ENCODE data around the gene TNFRSF6B.
"Not testable (repeated sequence)": the region's sequence is repeated elsewhere in the genome, so short reads cannot be mapped to it uniquely, and the experiment has no call there.

TNFRSF6B gene

DNA sequence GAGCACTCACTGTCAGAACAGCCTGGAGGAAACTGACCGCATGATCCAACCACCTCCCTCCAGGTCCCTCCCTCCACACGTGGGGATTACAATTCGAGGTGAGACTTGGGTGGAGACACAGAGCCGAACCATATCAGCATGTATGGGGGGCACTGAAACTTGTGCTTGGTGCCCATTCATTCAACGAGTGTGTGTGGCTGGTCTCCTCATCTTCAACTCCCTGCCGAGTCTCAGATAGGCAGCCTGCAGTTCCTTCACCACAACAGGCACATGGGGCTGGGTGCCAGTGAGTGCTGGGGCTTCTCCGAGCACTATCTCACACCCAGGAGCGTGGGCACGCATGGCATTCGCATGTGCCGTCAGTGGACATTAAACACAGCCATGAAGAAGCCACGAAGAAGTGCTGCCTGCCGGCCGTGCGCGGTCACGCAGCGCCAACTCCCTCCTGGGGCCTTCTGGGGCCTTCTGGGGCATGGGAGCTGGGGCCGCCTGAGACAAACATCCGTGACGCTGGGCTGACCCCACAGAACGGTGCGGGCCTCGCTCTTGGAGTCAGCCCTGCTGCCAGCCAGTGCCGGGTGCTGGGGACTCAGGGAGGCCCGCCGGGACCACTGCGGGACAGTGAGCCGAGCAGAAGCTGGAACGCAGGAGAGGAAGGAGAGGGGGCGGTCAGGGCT, 39.1 kb upstream of the TNFRSF6B start:
- Histone ChIP-seq H3K36me3 (ENCODE audit: control insufficient read depth in 1 of 2, insufficient read depth in 2 of 2, low read length in 2 of 2) (peaks cover 7 to 15% of the 10 kb centered on the region in 2 donors), H3K4me1 (ENCODE audit: control insufficient read depth in 1 of 2, insufficient read depth in 2 of 2, low read length in 2 of 2) (peaks cover 0 to 35% of the 10 kb centered on the region in 2 donors), H3K27ac (ENCODE audit: low read length) (peak overlapping the region; percentile 84), H3K27me3 (ENCODE audit: low read depth, low read length) (no peaks in the 10 kb centered on the region), H3K9me3 (ENCODE audit: control insufficient read depth in 1 of 2, low read length in 2 of 2) (no peaks in the 10 kb centered on the region), H3K4me3 (ENCODE audit: low read depth in 1 of 2, low read length in 2 of 2) (peak overlapping the region; percentile 86 to 90)

DNA sequence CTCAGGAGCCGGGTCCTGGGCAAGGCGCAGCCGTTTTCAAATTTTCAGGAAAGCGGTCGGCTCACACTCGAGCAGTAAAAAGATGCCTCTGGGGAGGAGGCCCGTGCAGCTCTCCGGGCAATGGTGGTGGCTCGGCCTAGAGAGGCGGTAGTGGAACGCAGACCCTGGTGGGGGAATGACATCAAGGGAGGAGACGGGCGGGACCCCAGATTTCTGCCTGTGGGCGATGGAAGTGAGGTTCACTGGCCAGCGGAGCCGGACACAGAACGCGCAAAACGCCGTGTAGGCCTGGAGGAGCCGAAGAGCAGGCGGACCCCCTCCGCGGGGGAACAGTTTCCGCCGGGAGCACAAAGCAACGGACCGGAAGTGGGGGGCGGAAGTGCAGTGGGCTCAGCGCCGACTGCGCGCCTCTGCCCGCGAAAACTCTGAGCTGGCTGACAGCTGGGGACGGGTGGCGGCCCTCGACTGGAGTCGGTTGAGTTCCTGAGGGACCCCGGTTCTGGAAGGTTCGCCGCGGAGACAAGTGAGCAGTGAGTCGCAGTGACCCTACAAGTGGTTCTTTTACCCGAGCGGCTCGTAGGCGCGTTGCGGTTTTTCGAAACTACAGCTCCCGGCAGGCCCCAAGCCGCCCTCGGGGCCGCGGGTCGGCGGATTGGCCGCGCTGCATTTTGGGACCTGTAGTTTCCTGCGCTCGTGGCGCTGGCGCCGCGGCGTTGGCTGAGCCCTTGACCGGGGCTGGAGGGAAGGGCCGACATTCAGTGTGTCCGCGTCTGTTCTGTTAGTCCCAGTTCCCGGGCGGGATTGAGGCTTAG, 38.3 kb upstream of the TNFRSF6B start, which contains the start of gene RTEL1:
Gene RTEL1, plus strand, starts transcription at position 376 of the 812 bp plus-strand sequence. CDS start 1,091 bp downstream, outside the sequence.
- Histone ChIP-seq H3K4me3 (ENCODE audit: low read depth in 1 of 2, low read length in 2 of 2) (peak within 1 kb of the TSS; percentile 86 to 90), H3K36me3 (ENCODE audit: control insufficient read depth in 1 of 2, insufficient read depth in 2 of 2, low read length in 2 of 2) (peaks cover 10 to 22% of the 10 kb centered on the region in 2 donors), H3K27me3 (ENCODE audit: low read depth, low read length) (no peaks in the 10 kb centered on the region), H3K9me3 (ENCODE audit: control insufficient read depth in 1 of 2, low read length in 2 of 2) (no peaks in the 10 kb centered on the region), H3K4me1 (ENCODE audit: control insufficient read depth in 1 of 2, insufficient read depth in 2 of 2, low read length in 2 of 2) (peaks cover 0 to 30% of the 10 kb centered on the region in 2 donors), H3K27ac (ENCODE audit: low read length) (peak within 1 kb of the TSS; percentile 84)

DNA sequence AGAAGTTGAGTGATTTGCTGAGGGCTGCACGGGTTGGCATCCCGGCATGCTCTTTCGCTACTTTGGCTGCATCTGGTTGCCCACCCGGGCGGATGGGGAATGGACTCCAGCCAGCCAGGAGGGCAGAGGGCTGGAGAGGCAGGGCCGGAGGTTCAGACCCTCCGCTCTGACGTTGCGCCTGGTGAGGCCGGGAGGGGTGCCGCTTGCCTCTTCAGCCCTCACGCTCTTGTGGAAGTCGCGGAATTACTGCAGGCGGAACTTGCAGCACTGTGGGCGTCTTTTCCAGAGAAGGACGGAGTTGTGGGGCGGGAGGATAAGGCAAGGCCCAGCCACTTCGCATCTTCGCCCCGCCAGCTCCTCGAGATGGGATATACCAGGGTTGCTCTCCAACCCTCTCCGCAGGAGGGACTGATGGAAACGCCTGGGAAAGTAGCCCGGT, 37.7 kb upstream of the TNFRSF6B start:
- peak overlapping the region; percentile 84 for H3K27ac ChIP-seq (ENCODE audit: low read length)
- H3K9me3 ChIP-seq (ENCODE audit: control insufficient read depth in 1 of 2, low read length in 2 of 2), result no peaks in the 10 kb centered on the region
- H3K4me3 ChIP-seq (ENCODE audit: low read depth in 1 of 2, low read length in 2 of 2), result peak overlapping the region; percentile 86 to 90
- H3K36me3 ChIP-seq (ENCODE audit: control insufficient read depth in 1 of 2, insufficient read depth in 2 of 2, low read length in 2 of 2), result peaks cover 10 to 22% of the 10 kb centered on the region in 2 donors
- peaks cover 0 to 26% of the 10 kb centered on the region in 2 donors for H3K4me1 ChIP-seq (ENCODE audit: control insufficient read depth in 1 of 2, insufficient read depth in 2 of 2, low read length in 2 of 2)
- no peaks in the 10 kb centered on the region for H3K27me3 ChIP-seq (ENCODE audit: low read depth, low read length)

DNA sequence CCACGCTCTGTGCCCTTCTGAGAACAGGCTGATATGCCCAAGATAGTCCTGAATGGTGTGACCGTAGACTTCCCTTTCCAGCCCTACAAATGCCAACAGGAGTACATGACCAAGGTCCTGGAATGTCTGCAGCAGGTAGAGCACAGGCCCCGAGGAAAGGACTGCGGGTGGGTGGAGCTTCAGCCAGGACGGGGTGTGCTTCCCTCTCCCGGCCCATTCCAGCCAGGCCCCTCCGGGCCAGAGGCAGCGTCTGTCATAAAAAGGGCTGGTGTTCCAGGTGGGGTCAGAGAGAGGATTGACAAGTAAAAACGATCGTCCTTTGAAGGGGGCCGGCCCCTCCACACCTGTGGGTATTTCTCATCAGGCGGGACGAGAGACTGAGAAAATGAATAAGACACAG, 37.1 kb upstream of the TNFRSF6B start:
- Histone ChIP-seq H3K36me3 (ENCODE audit: control insufficient read depth in 1 of 2, insufficient read depth in 2 of 2, low read length in 2 of 2) (peaks cover 10 to 22% of the 10 kb centered on the region in 2 donors), H3K27ac (ENCODE audit: low read length) (peak overlapping the region; percentile 84), H3K4me3 (ENCODE audit: low read depth in 1 of 2, low read length in 2 of 2) (peak overlapping the region; percentile 86 to 90), H3K27me3 (ENCODE audit: low read depth, low read length) (no peaks in the 10 kb centered on the region), H3K9me3 (ENCODE audit: control insufficient read depth in 1 of 2, low read length in 2 of 2) (no peaks in the 10 kb centered on the region), H3K4me1 (ENCODE audit: control insufficient read depth in 1 of 2, insufficient read depth in 2 of 2, low read length in 2 of 2) (peaks cover 0 to 22% of the 10 kb centered on the region in 2 donors)

DNA sequence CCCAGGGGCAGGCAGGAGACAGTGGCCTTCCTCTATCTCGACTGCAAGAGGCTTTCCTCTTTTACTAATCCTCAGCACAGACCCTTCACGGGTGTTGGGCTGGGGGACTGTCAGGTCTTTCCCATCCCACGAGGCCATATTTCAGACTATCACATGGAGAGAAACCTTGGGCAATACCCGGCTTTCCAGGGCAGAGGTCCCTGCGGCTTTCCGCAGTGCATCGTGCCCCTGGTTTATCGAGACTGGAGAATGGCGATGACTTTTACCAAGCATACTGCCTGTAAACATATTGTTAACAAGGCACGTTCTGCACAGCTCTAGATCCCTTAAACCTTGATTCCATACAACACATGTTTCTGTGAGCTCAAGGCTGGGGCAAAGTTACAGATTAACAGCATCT, 36.3 kb upstream of the TNFRSF6B start:
- Histone ChIP-seq H3K4me1 (ENCODE audit: control insufficient read depth in 1 of 2, insufficient read depth in 2 of 2, low read length in 2 of 2) (peaks cover 0 to 22% of the 10 kb centered on the region in 2 donors), H3K36me3 (ENCODE audit: control insufficient read depth in 1 of 2, insufficient read depth in 2 of 2, low read length in 2 of 2) (peaks cover 10 to 28% of the 10 kb centered on the region in 2 donors)
- not testable (repeated sequence) for H3K9me3 ChIP-seq (ENCODE audit: control insufficient read depth in 1 of 2, low read length in 2 of 2); H3K4me3 ChIP-seq (ENCODE audit: low read depth in 1 of 2, low read length in 2 of 2); H3K27me3 ChIP-seq (ENCODE audit: low read depth, low read length); H3K27ac ChIP-seq (ENCODE audit: low read length)

DNA sequence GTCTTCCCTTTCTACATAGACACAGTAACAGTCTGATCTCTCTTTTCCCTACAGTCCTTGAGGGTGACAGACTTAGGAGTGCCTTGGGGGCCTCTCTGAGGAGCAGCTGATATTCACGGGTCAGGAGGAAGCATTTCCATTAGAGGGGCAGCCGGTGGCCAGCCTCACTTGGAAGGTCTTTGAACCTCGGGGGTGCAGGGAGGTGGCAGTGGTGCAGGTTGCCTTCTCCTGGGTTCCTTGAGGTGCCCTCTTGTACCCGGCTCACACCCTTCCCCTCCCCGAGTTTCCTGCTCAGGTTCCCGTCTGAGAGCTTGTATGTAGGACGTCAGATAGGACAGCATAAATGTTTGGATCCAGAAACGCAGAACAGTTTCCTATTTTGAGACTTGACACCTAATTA, 35.8 kb upstream of the TNFRSF6B start:
- Histone ChIP-seq H3K4me3 (ENCODE audit: low read depth in 1 of 2, low read length in 2 of 2) (no peak overlapping the region), H3K27me3 (ENCODE audit: low read depth, low read length) (no peaks in the 10 kb centered on the region), H3K27ac (ENCODE audit: low read length) (no peak overlapping the region), H3K9me3 (ENCODE audit: control insufficient read depth in 1 of 2, low read length in 2 of 2) (no peaks in the 10 kb centered on the region), H3K4me1 (ENCODE audit: control insufficient read depth in 1 of 2, insufficient read depth in 2 of 2, low read length in 2 of 2) (peaks cover 0 to 22% of the 10 kb centered on the region in 2 donors), H3K36me3 (ENCODE audit: control insufficient read depth in 1 of 2, insufficient read depth in 2 of 2, low read length in 2 of 2) (peaks cover 10 to 30% of the 10 kb centered on the region in 2 donors)

DNA sequence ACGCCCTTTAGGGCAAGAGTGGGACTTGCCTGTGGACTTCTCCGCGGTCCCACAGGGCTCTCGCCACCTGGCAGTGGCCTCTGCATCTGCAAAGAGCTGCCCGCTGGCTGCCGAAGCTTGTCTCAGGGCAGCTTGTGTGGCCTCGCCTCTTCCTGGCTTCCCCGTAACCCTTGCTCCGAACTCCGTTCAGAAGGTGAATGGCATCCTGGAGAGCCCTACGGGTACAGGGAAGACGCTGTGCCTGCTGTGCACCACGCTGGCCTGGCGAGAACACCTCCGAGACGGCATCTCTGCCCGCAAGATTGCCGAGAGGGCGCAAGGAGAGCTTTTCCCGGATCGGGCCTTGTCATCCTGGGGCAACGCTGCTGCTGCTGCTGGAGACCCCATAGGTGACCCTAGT, 35.3 kb upstream of the TNFRSF6B start:
- Histone ChIP-seq H3K27ac (ENCODE audit: low read length) (no peak overlapping the region), H3K4me3 (ENCODE audit: low read depth in 1 of 2, low read length in 2 of 2) (no peak overlapping the region), H3K36me3 (ENCODE audit: control insufficient read depth in 1 of 2, insufficient read depth in 2 of 2, low read length in 2 of 2) (peaks cover 11 to 35% of the 10 kb centered on the region in 2 donors), H3K27me3 (ENCODE audit: low read depth, low read length) (no peaks in the 10 kb centered on the region), H3K9me3 (ENCODE audit: control insufficient read depth in 1 of 2, low read length in 2 of 2) (no peaks in the 10 kb centered on the region), H3K4me1 (ENCODE audit: control insufficient read depth in 1 of 2, insufficient read depth in 2 of 2, low read length in 2 of 2) (peaks cover 0 to 22% of the 10 kb centered on the region in 2 donors)

DNA sequence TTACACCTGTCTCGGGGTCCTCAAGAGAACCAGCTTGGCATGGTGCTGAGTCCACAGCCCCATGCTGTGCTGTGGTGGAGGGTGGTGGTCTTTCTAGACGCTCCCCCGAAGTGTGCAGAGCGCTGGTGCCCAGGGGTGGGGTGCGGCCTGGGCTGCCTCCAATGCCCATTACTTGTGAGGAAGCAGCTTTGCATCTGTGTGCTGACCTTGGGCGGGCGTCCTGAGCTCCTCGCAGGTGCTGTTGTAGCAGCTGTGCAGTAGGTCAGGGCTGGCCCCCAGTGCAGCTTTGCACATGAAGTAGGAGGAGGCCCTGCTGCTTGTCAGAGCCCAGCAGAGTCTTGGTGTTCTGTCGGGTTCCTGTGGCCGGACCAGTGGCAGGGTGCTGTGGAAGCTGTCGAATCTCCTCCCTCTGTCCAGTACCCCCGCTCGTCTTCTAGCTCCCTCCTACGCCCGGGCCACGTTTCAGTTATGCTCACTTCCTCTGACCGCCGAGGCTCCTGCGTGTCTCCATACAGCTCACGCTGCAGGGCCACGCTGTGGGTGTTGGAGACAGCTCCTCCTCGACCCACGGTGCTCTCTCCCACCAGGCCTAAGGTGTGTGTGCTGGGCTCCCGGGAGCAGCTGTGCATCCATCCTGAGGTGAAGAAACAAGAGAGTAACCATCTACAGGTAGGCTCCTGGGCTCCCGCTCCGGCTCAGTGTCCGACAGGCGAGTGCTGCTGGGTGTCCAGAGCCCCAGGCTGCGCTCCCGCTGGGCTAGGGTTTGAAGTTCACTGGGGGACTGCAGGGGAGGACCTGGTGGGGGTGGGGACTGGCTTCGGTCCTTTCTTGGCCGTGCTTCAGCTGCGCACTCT, 34.3 kb upstream of the TNFRSF6B start:
- Histone ChIP-seq H3K9me3 (ENCODE audit: control insufficient read depth in 1 of 2, low read length in 2 of 2) (no peaks in the 10 kb centered on the region), H3K27me3 (ENCODE audit: low read depth, low read length) (no peaks in the 10 kb centered on the region), H3K4me1 (ENCODE audit: control insufficient read depth in 1 of 2, insufficient read depth in 2 of 2, low read length in 2 of 2) (peaks cover 0 to 21% of the 10 kb centered on the region in 2 donors), H3K36me3 (ENCODE audit: control insufficient read depth in 1 of 2, insufficient read depth in 2 of 2, low read length in 2 of 2) (peaks cover 14 to 42% of the 10 kb centered on the region in 2 donors), H3K4me3 (ENCODE audit: low read depth in 1 of 2, low read length in 2 of 2) (no peak overlapping the region), H3K27ac (ENCODE audit: low read length) (no peak overlapping the region)

DNA sequence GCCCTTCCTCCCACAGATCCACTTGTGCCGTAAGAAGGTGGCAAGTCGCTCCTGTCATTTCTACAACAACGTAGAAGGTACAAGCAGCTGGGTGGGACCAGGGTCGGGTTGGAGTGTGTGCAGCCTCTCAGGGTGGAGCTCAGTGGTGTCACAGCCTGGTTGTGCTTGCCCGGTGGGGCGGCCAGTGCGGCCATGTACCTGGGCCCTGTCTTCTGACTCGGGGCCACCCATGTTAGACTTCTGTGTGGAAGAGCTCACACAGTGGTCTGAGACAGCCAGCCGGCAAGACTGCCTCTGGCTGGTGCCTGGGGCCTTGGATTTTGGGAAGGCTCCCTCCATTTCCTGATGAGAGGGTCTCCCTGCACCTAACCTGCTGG, 33.7 kb upstream of the TNFRSF6B start:
- Histone ChIP-seq H3K27me3 (ENCODE audit: low read depth, low read length) (no peaks in the 10 kb centered on the region), H3K36me3 (ENCODE audit: control insufficient read depth in 1 of 2, insufficient read depth in 2 of 2, low read length in 2 of 2) (peaks cover 14 to 48% of the 10 kb centered on the region in 2 donors), H3K4me1 (ENCODE audit: control insufficient read depth in 1 of 2, insufficient read depth in 2 of 2, low read length in 2 of 2) (peaks cover 0 to 15% of the 10 kb centered on the region in 2 donors), H3K4me3 (ENCODE audit: low read depth in 1 of 2, low read length in 2 of 2) (no peak overlapping the region), H3K27ac (ENCODE audit: low read length) (no peak overlapping the region), H3K9me3 (ENCODE audit: control insufficient read depth in 1 of 2, low read length in 2 of 2) (no peaks in the 10 kb centered on the region)

DNA sequence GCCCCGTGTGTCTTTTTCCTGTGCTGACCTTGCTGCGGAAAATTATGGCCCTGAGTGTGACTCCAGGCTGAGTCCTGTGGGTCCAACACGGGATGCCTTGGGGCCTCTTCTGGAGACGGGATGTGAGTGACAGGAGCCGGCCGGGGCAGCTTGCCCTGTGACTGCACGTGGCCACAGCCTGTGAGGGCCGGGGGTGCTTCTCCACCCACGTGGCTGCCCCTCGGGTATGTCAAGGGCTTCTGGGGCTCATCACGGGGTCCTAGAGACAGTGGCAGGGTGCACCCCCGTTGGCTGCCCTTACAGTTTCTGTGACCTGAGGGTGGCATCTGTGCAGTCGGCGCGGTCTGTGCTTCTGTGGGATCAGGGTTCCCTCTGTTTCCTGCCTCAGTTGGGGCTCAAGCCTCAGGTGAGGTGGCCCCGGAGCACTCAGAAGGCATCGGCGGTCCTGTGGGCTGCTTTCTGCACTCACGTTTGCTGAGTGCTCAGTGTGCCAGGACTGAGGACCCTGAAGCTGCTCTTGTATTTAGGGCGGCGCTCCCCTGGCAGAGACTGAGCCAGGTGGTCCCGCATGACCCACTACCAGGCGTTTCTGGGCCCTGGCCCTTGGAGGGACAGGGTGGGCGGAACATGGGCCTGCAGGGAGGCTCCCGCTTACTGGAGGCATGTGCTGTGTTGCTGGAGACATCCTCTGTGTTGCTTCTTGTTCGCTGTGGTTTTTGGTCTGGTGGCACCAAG, 33.0 kb upstream of the TNFRSF6B start:
- no peak overlapping the region for H3K4me3 ChIP-seq (ENCODE audit: low read depth in 1 of 2, low read length in 2 of 2)
- no peaks in the 10 kb centered on the region for H3K9me3 ChIP-seq (ENCODE audit: control insufficient read depth in 1 of 2, low read length in 2 of 2)
- no peaks in the 10 kb centered on the region for H3K27me3 ChIP-seq (ENCODE audit: low read depth, low read length)
- peaks cover 0 to 13% of the 10 kb centered on the region in 2 donors for H3K4me1 ChIP-seq (ENCODE audit: control insufficient read depth in 1 of 2, insufficient read depth in 2 of 2, low read length in 2 of 2)
- no peak overlapping the region for H3K27ac ChIP-seq (ENCODE audit: low read length)
- H3K36me3 ChIP-seq (ENCODE audit: control insufficient read depth in 1 of 2, insufficient read depth in 2 of 2, low read length in 2 of 2), result peaks cover 18 to 55% of the 10 kb centered on the region in 2 donors

Measured in muscle layer of duodenum (tissue), 2 donors.